22Rv1 (cell line): ENCODE measurements around the gene ZBTB4.

ENCODE experiments used
- H3K27ac ChIP-seq: fragments of 450-650 bp; 2 replicates; pipeline ENCODE4 v1.5.1; 2017
- CTCF ChIP-seq: fragments of 450-650 bp; IDR thresholded peaks from 2 replicates; pipeline ENCODE4 v1.5.1; 2017; ENCODE audit warnings: mild to moderate bottlenecking
- ZFX ChIP-seq: fragments of 450-650 bp; IDR thresholded peaks from 2 replicates; pipeline ENCODE4 v1.6.1; 2017; ENCODE audit warnings: antibody characterized with exemption, borderline replicate concordance

Gene ZBTB4

GRCh38 chr17:7512105-7512504, 32.7 kb upstream of the ZBTB4 start:
- no peak overlapping the region for H3K27ac ChIP-seq
- TF ChIP-seq CTCF: no peak
- TF ChIP-seq ZFX: no peak

GRCh38 chr17:7511108-7511507, 31.7 kb upstream of the ZBTB4 start:
- no peak overlapping the region for H3K27ac ChIP-seq
- TF ChIP-seq ZFX: no peak
- TF ChIP-seq CTCF: no peak

- H3K27ac ChIP-seq: no peak overlapping the region
- TF ChIP-seq CTCF (no peak), ZFX (no peak)
Observed at GRCh38 chr17:7509937-7510336, 30.5 kb upstream of the ZBTB4 start.

- no peak overlapping the region for H3K27ac ChIP-seq
- TF ChIP-seq ZFX (no peak), CTCF (no peak)
Observed at GRCh38 chr17:7508846-7509245, 29.4 kb upstream of the ZBTB4 start.

GRCh38 chr17:7508145-7508544, 28.7 kb upstream of the ZBTB4 start:
- no peak overlapping the region for H3K27ac ChIP-seq
- TF ChIP-seq ZFX (no peak), CTCF (no peak)

GRCh38 chr17:7503521-7503920, 24.1 kb upstream of the ZBTB4 start:
- TF ChIP-seq ZFX (no peak), CTCF (no peak)
- H3K27ac ChIP-seq: no peak overlapping the region

GRCh38 chr17:7502987-7503386, 23.6 kb upstream of the ZBTB4 start:
- TF ChIP-seq CTCF (peak; percentile 28; the same call in 1 of the 2 replicates), ZFX (no peak)
- no peak overlapping the region for H3K27ac ChIP-seq
